NB4 (cell line): ENCODE measurements around the gene VPS37C.

Experiments used
- CTCF ChIP-seq: IDR thresholded peaks from one replicate; pipeline ENCODE4 v1.5.1; 2012; ENCODE audit warnings: low read depth, low read length
- MAX ChIP-seq: IDR thresholded peaks from 2 replicates; pipeline ENCODE4 v1.6.1; 2011; ENCODE audit warnings: low read depth, low read length
- POLR2A ChIP-seq: IDR thresholded peaks from 2 replicates; pipeline ENCODE4 v1.6.1; 2011; ENCODE audit warnings: mild to moderate bottlenecking; ENCODE audit not compliant: insufficient read length; ENCODE audit errors: extremely low read depth

- no peak for TF ChIP-seq MAX
- no peak for TF ChIP-seq CTCF
- no peak for TF ChIP-seq POLR2A
Measured at GRCh38 chr11:61154528-61154927, 6.7 kb downstream of the VPS37C start.
